Left renal pelvis (tissue), 4 donors: ENCODE measurements around the gene BAZ2B. TPM values are rescaled to one million over a fixed set of nuclear protein-coding genes. Genes with fewer than 3 reads are reported as not detected.

Source experiments
- DNase-seq, 4 donors: peaks; one replicate each; pipeline ENCODE4 v3.0.0-alpha.2; 2013; ENCODE audit warnings: low read depth in 4 of 4, low spot score in 3 of 4
- polyA plus RNA-seq, 4 donors: library from polyadenylated mRNA; unstranded; fragments of 120-200 nt; gene quantifications; one replicate each; pipeline ENCODE4 v1.2.1, GENCODE V29; 2013; ENCODE audit not compliant: insufficient read length in 4 of 4

BAZ2B gene
- polyA plus RNA-seq, 4 donors: 68.3 to 76.3 (median 72.1) TPM

DNA sequence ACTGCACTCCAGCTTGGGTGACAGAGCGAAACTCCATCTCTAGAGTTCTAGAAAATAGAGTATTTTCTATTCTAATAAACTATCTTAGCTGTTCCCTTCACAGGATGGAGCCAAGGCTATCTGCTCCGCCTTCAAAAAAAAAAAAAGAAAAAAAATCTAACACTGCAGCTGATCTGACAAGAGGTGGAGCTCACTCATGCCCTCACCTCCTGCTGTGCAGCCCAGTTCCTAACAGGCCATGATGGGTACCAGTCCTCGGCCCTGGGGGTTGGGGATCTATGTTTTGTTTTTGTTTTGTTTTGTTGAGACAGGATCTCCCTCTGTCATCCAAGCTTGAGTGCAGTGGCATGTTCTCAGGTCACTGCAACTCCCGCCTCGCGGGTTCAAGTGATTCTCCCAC lies 332.8 kb downstream of the BAZ2B start:
- DNase-seq: no peak

DNA sequence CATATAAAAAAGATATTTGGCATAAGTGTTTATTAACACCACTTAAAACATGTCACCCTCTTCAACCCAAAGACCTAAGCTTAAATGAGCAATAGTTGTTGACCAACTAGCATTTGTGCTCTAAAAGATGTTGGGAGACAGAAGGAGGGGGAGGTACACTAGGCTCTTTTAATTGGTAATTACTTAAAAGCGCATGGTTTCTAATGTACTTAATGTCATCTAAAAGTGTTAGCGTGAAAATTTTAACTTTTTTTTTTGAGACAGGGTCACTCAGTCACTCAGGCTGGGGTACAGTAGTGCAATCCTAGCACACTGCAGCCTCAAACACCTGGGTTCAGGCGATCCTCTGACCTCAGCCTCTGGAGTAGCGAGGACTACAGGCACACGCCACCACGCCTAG lies 335.3 kb downstream of the BAZ2B start:
- DNase-seq: no peak

GRCh38 chr2:159279700-159280099 lies 336.6 kb downstream of the BAZ2B start:
- no peak for DNase-seq

GRCh38 chr2:159275111-159275510 lies 341.2 kb downstream of the BAZ2B start:
- no peak for DNase-seq

DNA sequence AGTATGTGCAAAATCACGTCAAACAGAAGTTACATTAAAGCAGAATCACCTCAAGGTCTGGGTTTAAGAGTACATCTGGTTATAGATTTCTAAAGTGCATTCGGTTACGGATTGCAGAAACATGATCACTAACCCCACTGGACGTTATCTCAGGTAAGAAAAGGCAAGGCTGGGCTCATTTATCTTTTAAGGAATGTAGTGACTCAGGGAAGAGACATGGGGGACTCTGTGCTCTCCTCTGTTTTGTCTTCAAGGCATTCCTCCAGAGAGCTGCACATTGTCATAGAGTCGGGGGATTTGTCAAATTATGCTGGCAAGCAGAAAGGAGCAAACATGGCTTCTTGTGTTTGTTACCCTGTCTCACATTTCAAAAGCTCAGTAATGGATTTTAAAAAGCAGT lies 344.2 kb downstream of the BAZ2B start:
- no peak for DNase-seq

DNA sequence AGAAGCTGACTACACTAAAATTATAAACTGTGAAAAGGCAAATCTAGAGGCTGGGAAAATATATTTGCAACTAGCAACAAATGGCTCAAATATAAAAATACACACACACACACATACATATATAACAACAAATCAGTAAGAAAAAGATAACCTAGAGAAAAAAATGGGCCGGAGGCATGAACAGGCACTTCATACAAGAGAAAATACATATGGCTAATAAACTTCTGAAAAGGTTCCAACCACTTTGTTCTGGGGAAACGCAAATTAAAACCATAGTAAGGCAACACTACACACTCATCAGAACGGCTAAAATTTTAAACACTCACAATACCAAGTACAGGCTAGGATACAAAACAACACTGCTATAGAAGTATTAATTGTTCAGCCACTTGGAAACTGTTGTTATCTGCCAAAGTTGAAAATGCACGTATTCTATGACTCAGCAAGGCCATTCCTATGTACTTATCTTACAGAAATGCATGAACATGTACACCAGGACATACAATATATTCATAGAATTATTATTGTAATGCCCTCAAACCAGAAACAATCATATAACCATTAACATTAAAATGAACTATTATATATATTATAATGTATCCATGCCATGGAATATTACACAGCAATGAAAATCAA lies 345.5 kb downstream of the BAZ2B start:
- no peak for DNase-seq

Other genes starting within 250 kb of the BAZ2B start
- 100 to 1,000 TPM; 155 to 172 (median 163) TPM for gene MARCHF7, start 96.0 kb upstream of the BAZ2B start, polyA plus RNA-seq
- 10 to 100 TPM; 10.8 to 34.1 (median 16.1) TPM for gene CD302, start 181.7 kb upstream of the BAZ2B start, polyA plus RNA-seq